Liver (tissue), 3 donors: ENCODE measurements around the gene ADTRP.

Source experiments
- CTCF ChIP-seq: fragments of 150-350 bp; IDR thresholded peaks from 2 replicates; pipeline ENCODE4 v1.5.1; 2017; ENCODE audit warnings: improper control_type of control experiment, low read depth, low read length; ENCODE audit not compliant: missing input control
- JUND ChIP-seq, 2 donors: IDR thresholded peaks; 2 replicates each; pipeline ENCODE4 v1.6.1; 2016; ENCODE audit warnings: antibody characterized with exemption in 2 of 2
- RAD21 ChIP-seq, 2 donors: IDR thresholded peaks; 2 replicates each; pipeline ENCODE4 v1.6.1; 2016; ENCODE audit warnings: antibody characterized with exemption in 2 of 2, mild to moderate bottlenecking in 2 of 2
- YY1 ChIP-seq: IDR thresholded peaks from 2 replicates; pipeline ENCODE4 v1.6.1; 2016; ENCODE audit warnings: antibody characterized with exemption, mild to moderate bottlenecking
- TF ChIP-seq, protein P1 (sequence below): IDR thresholded peaks from 2 replicates; pipeline ENCODE4 v1.6.1; 2016; ENCODE audit warnings: antibody characterized with exemption
- TF ChIP-seq, protein P2 (sequence below): IDR thresholded peaks from 2 replicates; pipeline ENCODE4 v1.6.1; 2016; ENCODE audit warnings: antibody characterized with exemption
- TF ChIP-seq, protein P3 (sequence below): IDR thresholded peaks from 2 replicates; pipeline ENCODE4 v1.6.1; 2016; ENCODE audit warnings: antibody characterized with exemption
- donor health status: healthy.
- donor health status: healthy.

- no peak for TF ChIP-seq CTCF
- TF ChIP-seq RAD21 (IDR thresholded peaks at IDR 0.05): no peak
- TF ChIP-seq, protein P1, sequence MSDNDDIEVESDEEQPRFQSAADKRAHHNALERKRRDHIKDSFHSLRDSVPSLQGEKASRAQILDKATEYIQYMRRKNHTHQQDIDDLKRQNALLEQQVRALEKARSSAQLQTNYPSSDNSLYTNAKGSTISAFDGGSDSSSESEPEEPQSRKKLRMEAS: no peak
- no peak for TF ChIP-seq YY1
- TF ChIP-seq, protein P2, sequence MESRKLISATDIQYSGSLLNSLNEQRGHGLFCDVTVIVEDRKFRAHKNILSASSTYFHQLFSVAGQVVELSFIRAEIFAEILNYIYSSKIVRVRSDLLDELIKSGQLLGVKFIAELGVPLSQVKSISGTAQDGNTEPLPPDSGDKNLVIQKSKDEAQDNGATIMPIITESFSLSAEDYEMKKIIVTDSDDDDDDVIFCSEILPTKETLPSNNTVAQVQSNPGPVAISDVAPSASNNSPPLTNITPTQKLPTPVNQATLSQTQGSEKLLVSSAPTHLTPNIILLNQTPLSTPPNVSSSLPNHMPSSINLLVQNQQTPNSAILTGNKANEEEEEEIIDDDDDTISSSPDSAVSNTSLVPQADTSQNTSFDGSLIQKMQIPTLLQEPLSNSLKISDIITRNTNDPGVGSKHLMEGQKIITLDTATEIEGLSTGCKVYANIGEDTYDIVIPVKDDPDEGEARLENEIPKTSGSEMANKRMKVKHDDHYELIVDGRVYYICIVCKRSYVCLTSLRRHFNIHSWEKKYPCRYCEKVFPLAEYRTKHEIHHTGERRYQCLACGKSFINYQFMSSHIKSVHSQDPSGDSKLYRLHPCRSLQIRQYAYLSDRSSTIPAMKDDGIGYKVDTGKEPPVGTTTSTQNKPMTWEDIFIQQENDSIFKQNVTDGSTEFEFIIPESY: no peak
- TF ChIP-seq JUND (IDR thresholded peaks at IDR 0.05): no peak
- TF ChIP-seq, protein P3, sequence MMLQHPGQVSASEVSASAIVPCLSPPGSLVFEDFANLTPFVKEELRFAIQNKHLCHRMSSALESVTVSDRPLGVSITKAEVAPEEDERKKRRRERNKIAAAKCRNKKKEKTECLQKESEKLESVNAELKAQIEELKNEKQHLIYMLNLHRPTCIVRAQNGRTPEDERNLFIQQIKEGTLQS: no peak
These were observed 7.0 kb downstream of the ADTRP start for GRCh38 chr6:11771473-11772048.
